NCI-H1930 (cell line): ENCODE measurements around the gene BAHCC1.
A peak's percentile ranks its signal among the peaks of the same experiment; 100 is the strongest.

Experiments used
- DNase-seq, 2 experiments: peaks; one replicate each; lab custom pipeline; 2025; lab: John Stamatoyannopoulos, UW

Gene BAHCC1

DNA sequence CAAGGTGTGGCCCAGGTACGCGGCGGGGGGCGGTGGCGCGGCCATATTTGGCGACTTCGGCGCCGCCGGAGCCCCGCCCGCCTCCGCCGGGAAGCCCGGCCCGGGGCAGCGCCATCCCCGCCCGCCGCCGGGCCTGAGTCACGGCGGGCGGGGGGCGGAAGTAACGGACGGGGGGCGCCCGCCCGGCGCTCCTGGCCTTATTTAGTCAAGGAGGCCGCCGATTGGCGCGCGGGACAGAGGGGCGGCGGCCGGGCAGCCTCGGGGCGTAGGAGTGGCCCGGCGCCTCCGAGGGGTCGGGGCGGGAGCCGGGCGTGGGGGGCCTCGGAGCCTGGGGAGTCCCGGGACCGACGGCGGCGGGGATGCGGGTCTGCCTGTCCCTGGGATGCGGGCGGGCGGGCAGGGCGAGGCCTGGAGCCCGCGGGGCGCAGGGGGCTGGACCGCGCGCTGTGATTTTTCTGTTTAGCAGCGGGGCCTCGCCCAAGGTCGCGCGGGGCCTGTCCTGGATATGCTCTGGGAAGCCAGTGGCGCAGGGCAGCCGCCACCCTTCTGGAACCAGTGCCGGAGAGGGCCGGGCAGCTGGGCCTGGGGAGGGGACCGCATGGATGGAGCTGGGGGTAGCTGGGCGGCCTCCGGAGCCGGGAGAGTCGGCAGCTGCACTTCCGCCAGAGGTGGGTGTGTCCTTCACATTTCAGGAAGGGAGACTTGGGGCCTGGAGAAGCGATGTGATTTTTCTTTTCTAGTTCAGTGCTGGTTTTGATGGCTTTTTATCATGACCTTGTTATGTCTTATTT is 119.7 kb downstream of the BAHCC1 start:
- DNase-seq: peak; percentile 78 to 87

DNA sequence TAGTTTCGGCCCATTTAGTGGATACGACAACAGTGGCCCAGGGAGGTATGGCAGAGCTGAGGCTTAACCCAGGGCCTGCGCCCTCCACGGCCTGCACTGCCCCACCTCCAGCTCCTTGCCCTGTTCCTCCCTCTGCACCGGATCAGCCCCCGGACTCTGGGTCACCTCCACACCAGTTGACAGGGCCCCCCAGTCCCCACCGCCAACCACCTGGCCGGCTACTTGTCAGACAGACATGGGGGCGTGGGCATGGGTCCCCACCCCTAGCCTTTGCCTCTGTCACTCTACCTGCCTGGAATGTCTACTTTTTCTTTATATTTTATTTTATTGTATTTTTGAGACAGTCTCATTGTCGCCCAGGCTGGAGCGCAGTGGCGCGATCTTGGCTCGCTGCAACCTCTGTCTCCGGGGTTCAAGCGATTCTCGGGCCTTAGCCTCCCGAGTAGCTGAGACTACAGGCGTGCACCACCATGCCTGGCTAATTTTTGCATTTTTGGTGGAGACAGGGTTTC is 120.3 kb downstream of the BAHCC1 start:
- no peak for DNase-seq
